IMR-90 (cell line): ENCODE data around the gene ARHGEF1. TPM values are rescaled to one million over a fixed set of nuclear protein-coding genes. Genes with fewer than 3 reads are reported as not detected.

Experiments
- ATAC-seq: fragments of 200-7000 bp; cut with Tn5 transposase; 2 replicates; pipeline ENCODE4 v1.9.1; 2020; ENCODE audit warnings: low read depth, mild to moderate bottlenecking, moderate library complexity
- BruUV-seq: library from RNA; stranded (reverse); fragments of 400-500 nt; replicated peaks from 2 replicates; lab custom pipeline; 2021; lab: Mats Ljungman, UMichigan
- CTCF ChIA-PET: fragments of 300-600 bp; formaldehyde crosslinking; extraction: SDS; loops from one replicate; lab custom pipeline; 2021; ENCODE audit warnings: antibody characterized with exemption; lab: Yijun Ruan, JAX
- POLR2A ChIA-PET: fragments of 300-600 bp; sonication (Branson Sonifier 250); formaldehyde crosslinking; loops from one replicate; lab custom pipeline; 2022; ENCODE audit warnings: antibody characterized with exemption; ENCODE audit not compliant: unreplicated experiment; lab: Charles Lee
- DNase-seq: peaks from one replicate; pipeline ENCODE4 v3.0.0; 2013
- H2AFZ ChIP-seq: replicated peaks from 2 replicates; pipeline ENCODE3; 2013; ENCODE audit warnings: low read length, mild to moderate bottlenecking; ENCODE audit not compliant: poor library complexity
- H2AK5ac ChIP-seq: 2 replicates; pipeline ENCODE4 v1.6.1; 2013; ENCODE audit warnings: low read depth, low read length, inconsistent platforms
- H2AK9ac ChIP-seq: replicated peaks from 2 replicates; pipeline ENCODE3; 2013; ENCODE audit warnings: mild to moderate bottlenecking, low read depth, low read length, moderate library complexity; ENCODE audit not compliant: poor library complexity
- H2BK120ac ChIP-seq: 2 replicates; pipeline ENCODE4 v1.6.1; 2013; ENCODE audit warnings: low read depth, low read length, inconsistent platforms
- H2BK15ac ChIP-seq: 3 replicates; pipeline ENCODE4 v1.6.1; 2013; ENCODE audit warnings: low read depth, low read length, inconsistent platforms
- H2BK20ac ChIP-seq: 2 replicates; pipeline ENCODE4 v1.6.1; 2013; ENCODE audit warnings: low read depth, mild to moderate bottlenecking, inconsistent platforms, low read length, moderate library complexity
- H2BK5ac ChIP-seq: 2 replicates; pipeline ENCODE4 v1.6.1; 2013; ENCODE audit warnings: mild to moderate bottlenecking, low read depth, low read length, inconsistent platforms; ENCODE audit not compliant: poor library complexity, severe bottlenecking
- H3K14ac ChIP-seq: replicated peaks from 2 replicates; pipeline ENCODE4 v1.6.1; 2013; ENCODE audit warnings: low read depth, low read length, inconsistent platforms
- H3K18ac ChIP-seq: 2 replicates; pipeline ENCODE4 v1.6.1; 2013; ENCODE audit warnings: low read depth, low read length, control low read depth
- H3K23ac ChIP-seq: 2 replicates; pipeline ENCODE4 v1.6.1; 2013; ENCODE audit warnings: low read depth, low read length, inconsistent platforms
- H3K27ac ChIP-seq: 2 replicates; pipeline ENCODE4 v1.5.1; 2013; ENCODE audit warnings: mild to moderate bottlenecking, control low read depth, low read length; ENCODE audit not compliant: insufficient read depth
- H3K27me3 ChIP-seq: 2 replicates; pipeline ENCODE4 v1.6.1; 2013; ENCODE audit warnings: low read length; ENCODE audit not compliant: control insufficient read depth, insufficient read depth
- H3K36me3 ChIP-seq: 2 replicates; pipeline ENCODE4 v1.6.1; 2013; ENCODE audit warnings: low read length, mixed read lengths; ENCODE audit not compliant: control insufficient read depth, insufficient read depth
- H3K4ac ChIP-seq: 2 replicates; pipeline ENCODE4 v1.6.1; 2013; ENCODE audit warnings: low read depth, low read length, inconsistent platforms
- H3K4me1 ChIP-seq: 2 replicates; pipeline ENCODE4 v1.6.1; 2013; ENCODE audit warnings: low read length, mixed read lengths; ENCODE audit not compliant: control insufficient read depth, insufficient read depth
- H3K4me2 ChIP-seq: 2 replicates; pipeline ENCODE4 v1.6.1; 2013; ENCODE audit warnings: low read depth, mild to moderate bottlenecking, control low read depth, low read length, moderate library complexity
- H3K4me3 ChIP-seq: 2 replicates; pipeline ENCODE4 v1.5.1; 2013; ENCODE audit warnings: low read depth, mild to moderate bottlenecking, control low read depth, low read length, moderate library complexity; ENCODE audit not compliant: insufficient read depth
- H3K56ac ChIP-seq: 2 replicates; pipeline ENCODE4 v1.6.1; 2013; ENCODE audit warnings: low read length, inconsistent platforms; ENCODE audit not compliant: insufficient read depth; ENCODE audit errors: extremely low read depth
- H3K79me1 ChIP-seq, 2 experiments: 2 replicates each; pipeline ENCODE4 v1.6.1; 2013; ENCODE audit warnings: low read length in 2 of 2, inconsistent platforms in 1 of 2, low read depth in 1 of 2
- H3K9ac ChIP-seq: 2 replicates; pipeline ENCODE4 v1.6.1; 2013; ENCODE audit warnings: low read depth, low read length, control low read depth
- H3K9me1 ChIP-seq: 2 replicates; pipeline ENCODE4 v1.6.1; 2013; ENCODE audit warnings: low read length, inconsistent platforms; ENCODE audit not compliant: insufficient read depth
- H3K9me3 ChIP-seq: 2 replicates; pipeline ENCODE4 v1.6.1; 2013; ENCODE audit warnings: low read length; ENCODE audit not compliant: control insufficient read depth, insufficient read depth
- H4K20me1 ChIP-seq: 2 replicates; pipeline ENCODE4 v1.6.1; 2013; ENCODE audit warnings: low read length, inconsistent platforms; ENCODE audit not compliant: insufficient read depth
- H4K5ac ChIP-seq: 2 replicates; pipeline ENCODE4 v1.6.1; 2013; ENCODE audit warnings: mild to moderate bottlenecking, low read depth, low read length, control low read depth
- H4K8ac ChIP-seq, 2 experiments: 2 replicates each; pipeline ENCODE4 v1.6.1; 2013; ENCODE audit warnings: low read depth in 2 of 2, low read length in 2 of 2, control low read depth in 1 of 2, inconsistent platforms in 1 of 2
- H4K91ac ChIP-seq: 2 replicates; pipeline ENCODE4 v1.6.1; 2013; ENCODE audit warnings: low read depth, low read length, inconsistent platforms; ENCODE audit not compliant: insufficient read depth
- BHLHE40 ChIP-seq: fragments of 150-350 bp; IDR thresholded peaks from 2 replicates; pipeline ENCODE4 v1.6.1; 2016; ENCODE audit warnings: mild to moderate bottlenecking, low read depth, low read length
- NFE2L2 ChIP-seq: fragments of 150-350 bp; IDR thresholded peaks from 2 replicates; pipeline ENCODE4 v1.6.1; 2016; ENCODE audit warnings: low read depth, mild to moderate bottlenecking, low read length
- POLR2A ChIP-seq: IDR thresholded peaks from 2 replicates; pipeline ENCODE4 v1.6.1; 2012; ENCODE audit warnings: mild to moderate bottlenecking, low read depth, low read length
- WGBS, 2 experiments: methylation state at CpG; one replicate each; pipeline versions ENCODE4 v1.1.5 to v1.1.7; 2013; ENCODE audit warnings: missing lambda C conversion rate in 2 of 2; ENCODE audit not compliant: insufficient read length in 1 of 2; ENCODE audit errors: extremely low coverage in 2 of 2; 5-methylcytosine and 5-hydroxymethylcytosine counted together
- dilution Hi-C: fragments of 300-500 bp; cut with HindIII; formaldehyde crosslinking; loops from one replicate; pipeline ENCODE4 v1.14.3; 2018; ENCODE audit warnings: low sequenced_read_pairs; ENCODE audit not compliant: unreplicated experiment
- in situ Hi-C: fragments of 300-500 bp; cut with MboI; formaldehyde crosslinking; loops from 3 replicates; pipeline ENCODE4 v1.14.3; 2019; ENCODE audit warnings: low sequenced_read_pairs, inconsistent platforms, mixed read lengths
- intact Hi-C: fragments of 100-400 bp; cut with micrococcal nuclease; formaldehyde crosslinking; loops from 2 replicates; pipeline ENCODE4 v1.10.0; 2022
- polyA plus RNA-seq, 3 experiments: library from polyadenylated mRNA; depleted of rRNA; stranded (reverse); fragments of >200 nt; gene quantifications; 2 replicates each; pipeline ENCODE4 v1.2.3, GENCODE V29; 2012; ENCODE audit warnings: low replicate concordance in 1 of 3
- total RNA-seq: library from RNA; depleted of rRNA; stranded (reverse); fragments of >200 nt; gene quantifications from 2 replicates; pipeline ENCODE4 v1.2.3, GENCODE V29; 2012

The ARHGEF1 gene
- total and polyA plus RNA-seq, 2 of the 4 experiments (the other 2 are of a cell fraction): 11.5 to 47.1 TPM

- Histone ChIP-seq H4K20me1 (peaks cover 21% of the 10 kb centered on the region), H4K91ac (no peak overlapping the region), H3K36me3 (peaks cover 10% of the 10 kb centered on the region; the same call in 1 of the 2 replicates), H3K14ac (no peak overlapping the region), H2BK5ac (no peak overlapping the region), H3K9me1 (peaks cover 7% of the 10 kb centered on the region; the same call in 1 of the 2 replicates), H2BK20ac (no peak overlapping the region), H3K27ac (no peak overlapping the region), H3K4me1 (peaks cover 8% of the 10 kb centered on the region), H4K8ac (no peak overlapping the region), H3K23ac (no peak overlapping the region), H2BK120ac (no peak overlapping the region), H2BK15ac (no peak overlapping the region), H3K4me2 (no peak overlapping the region), H2AFZ (no peak overlapping the region), H3K4me3 (no peak overlapping the region), H3K56ac (no peak overlapping the region), H3K79me1 (peaks cover 7 to 26% of the 10 kb centered on the region in 2 experiments), H3K4ac (no peak overlapping the region), H3K9ac (no peak overlapping the region), H3K18ac (no peak overlapping the region), H2AK5ac (no peak overlapping the region), H2AK9ac (no peak overlapping the region), H3K9me3 (no peaks in the 10 kb centered on the region), H4K5ac (no peak overlapping the region), H3K27me3 (no peaks in the 10 kb centered on the region)
- dilution Hi-C loops: no loop called here
- in situ Hi-C loops: no loop called here
- 73% methylated on average over 4 of the region's 7 CpGs; no CpG with 5 or more reads in 1 of the 2 experiments for WGBS, 2 experiments
- intact Hi-C loops: loop anchor here (5.0 to 10.0 kb wide), 2 partner anchors 77 to 161 kb away; partner anchors contain the start of gene CEACAM3
- TF ChIP-seq NFE2L2 (no peak), POLR2A (peak; percentile 19; the same call in 1 of the 2 replicates), BHLHE40 (no peak)
- DNase-seq: no peak
- ChIA-PET CTCF (no interaction called here), POLR2A (no interaction called here)
- BruUV-seq: no TSS peak
- no peak for ATAC-seq
Observed at GRCh38 chr19:41955521-41955920, 72.5 kb downstream of the ARHGEF1 start.
